Measurements from ENCODE around the gene HTR1D.

Gene HTR1D

DNA sequence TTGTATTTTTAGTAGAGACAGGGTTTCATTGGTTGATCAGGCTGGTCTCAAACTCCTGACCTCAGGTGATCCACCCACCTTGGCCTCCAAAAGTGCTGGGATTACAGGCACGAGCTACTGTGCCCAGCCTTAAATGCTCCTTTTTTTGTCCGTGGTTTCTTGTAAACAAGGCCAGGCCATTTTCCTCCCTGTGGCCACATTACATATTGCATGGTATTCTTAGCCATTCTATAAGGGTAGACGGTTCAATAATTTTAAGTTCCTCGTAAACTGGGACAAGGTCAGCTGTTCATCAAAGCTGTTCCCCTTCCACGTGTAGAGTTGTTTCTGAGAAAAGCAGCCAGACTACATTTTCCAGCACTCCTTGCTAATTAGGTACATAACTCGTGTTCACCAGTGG, 38.4 kb downstream of the HTR1D start:
- no peak for FAIRE-seq

DNA sequence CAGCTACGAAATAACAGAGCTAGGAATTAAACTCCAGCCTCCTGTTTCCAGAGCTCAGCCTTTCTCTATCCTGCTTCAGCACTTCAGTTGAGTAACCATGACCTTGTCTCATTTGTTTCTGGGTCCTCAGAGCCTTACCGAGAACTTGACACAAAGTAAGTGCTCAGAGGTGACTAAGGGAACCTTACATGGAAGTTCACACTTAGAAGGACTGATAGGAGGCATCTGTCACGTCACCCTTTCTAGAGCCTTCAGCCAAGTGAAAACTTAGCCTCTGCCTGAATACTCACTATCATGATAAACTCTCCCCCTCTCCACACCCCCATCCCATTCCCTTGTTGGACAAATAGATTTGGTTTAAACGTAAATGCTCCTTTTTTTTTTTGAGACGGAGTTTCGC, 38.9 kb downstream of the HTR1D start:
- no peak for FAIRE-seq

DNA sequence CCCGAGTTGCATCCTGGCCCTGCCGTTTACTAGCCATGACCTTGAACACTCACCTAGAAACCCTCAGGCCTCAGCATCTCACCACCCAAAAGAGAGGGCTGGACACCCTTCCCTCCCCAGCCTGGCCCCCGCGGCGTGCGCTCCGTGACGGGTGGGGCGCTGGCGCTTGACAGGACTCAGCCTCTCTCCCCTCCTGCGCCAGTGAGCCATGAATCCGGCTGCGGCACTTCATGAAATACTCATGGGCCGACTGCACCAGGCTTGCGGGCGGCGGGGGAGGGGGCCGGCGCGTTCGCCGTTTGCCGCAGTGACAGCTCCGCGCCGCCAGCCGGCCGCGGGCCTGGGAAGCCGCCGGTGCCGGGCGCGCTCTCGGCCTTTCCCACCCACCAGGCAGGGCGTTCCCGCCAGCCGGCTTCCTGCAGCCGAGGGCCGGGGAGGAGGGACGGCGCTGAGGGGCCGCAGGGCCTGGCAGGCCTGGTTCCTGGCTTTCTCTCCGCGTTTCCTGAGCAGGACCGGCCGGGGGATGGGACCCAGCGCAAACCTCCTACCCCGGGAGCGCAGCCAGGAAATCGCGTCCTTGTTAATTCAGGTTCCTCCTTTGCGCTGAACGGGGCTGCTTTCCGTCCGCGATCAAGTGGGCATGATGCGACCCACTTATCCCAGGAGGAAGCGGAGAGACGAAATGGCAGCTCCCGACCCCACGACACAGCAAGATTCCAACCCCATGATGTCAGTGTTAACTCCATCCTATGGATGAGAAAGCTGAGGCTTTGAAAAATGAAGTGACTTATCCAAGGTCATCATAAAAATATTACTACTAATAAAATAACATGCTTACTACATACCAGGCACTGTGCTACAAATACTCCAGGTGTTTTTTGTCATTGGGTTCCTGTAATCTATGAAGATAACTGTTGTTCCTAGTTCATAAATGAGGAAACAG, 39.6 kb downstream of the HTR1D start:
- no peak for FAIRE-seq

DNA sequence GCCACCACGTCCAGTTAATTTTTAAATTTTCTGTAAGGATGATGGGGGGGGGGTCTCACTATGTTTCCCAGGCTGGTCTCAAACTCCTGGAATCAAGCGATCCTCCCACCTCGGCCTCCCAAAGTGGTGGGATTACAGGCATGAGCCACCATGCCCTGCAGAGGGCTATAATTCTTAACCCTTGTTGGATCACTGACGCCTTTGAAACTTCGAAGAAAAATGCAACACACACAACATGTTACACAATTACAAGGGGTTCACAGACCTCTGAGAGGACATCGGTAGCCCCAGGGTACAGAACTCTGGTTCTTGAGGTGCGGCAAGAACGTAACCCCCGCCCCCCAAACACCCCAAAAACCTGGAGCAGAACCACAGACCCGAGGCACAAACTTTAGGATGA, 40.3 kb downstream of the HTR1D start:
- no peak for FAIRE-seq

DNA sequence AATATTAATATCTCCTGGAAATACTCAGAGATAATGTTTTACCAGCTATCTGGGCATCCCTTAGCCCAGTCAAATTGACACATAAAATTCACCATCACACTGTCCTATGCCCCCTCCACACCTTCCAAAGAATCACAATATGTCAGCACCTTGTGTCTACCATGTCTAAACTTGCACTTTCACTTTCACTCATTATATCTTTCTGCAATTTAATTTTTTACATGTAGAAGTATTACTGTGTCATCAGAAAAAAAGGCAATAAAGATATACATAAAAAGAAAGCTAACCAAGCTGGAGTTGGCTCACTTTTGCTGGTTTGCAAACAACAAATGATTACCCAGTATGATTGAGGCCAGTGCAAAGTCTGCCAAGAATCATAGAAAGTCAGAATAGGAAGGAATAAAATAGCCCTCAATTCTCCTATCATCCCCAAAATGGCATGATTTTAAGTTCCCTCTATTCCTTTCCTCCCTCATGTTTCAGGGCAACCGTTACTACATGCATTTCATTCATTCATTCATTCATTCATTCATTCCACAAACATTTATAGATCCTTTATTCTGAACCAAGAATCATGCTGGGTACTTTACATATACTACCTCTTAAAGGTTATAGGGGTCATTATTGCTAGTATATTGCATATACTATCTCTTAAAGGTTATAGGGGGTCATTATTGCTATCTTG, 42.7 kb downstream of the HTR1D start:
- no peak for FAIRE-seq

DNA sequence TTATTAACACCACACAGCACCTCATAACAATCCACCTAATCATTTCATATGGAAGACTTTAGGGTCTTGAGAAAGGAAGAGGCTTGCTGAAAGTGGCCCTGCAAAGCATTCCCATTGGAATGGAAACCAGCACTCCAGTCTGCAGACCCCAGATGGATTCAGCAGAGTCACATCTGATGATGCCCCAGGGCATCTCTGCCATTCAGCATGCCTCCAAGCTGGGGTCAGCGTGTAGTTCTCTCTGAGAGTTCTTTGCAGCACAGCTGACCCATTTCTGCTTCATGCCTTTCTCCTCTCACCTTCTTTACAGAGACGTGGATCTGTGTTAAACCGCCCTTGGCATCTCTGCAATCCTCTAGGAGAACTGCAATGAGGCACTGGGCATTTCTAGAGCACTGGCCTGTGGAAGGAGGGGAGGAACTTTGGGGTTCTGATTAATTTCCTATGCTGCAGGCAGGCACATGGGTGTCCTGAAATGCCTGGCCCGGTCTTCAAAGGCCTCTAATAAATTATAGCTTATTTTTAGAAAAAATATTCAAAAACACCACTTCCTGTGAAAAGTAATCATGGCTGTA, 46.0 kb downstream of the HTR1D start:
- FAIRE-seq: no peak

DNA sequence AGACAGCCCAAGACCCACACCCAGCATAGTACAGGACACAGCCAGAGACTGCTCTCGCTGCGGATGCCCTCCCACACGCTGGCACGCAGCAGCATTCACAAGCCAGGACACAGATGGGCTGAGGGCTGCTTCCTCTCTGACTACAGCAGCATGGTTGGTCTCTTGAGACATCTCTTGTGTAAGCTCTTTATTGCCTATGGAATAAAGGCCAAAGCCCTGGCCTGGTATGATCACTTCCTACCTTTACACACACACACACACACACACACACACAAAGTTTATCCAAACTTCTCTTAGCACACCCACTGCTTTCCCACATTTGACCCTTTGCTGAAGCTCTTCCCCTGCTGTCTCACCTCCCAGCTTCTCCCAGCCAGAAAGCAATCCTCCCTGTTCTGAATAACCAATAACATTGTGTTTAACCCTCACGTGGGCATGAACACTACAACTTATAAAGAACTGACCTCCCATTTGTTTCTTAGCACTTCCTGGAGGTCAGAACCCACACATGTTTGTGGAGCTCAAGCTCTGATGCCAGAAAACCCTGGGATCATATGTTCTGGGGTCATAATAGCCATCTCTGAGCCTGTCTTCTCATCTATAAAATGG, 47.5 kb downstream of the HTR1D start:
- FAIRE-seq: no peak

DNA sequence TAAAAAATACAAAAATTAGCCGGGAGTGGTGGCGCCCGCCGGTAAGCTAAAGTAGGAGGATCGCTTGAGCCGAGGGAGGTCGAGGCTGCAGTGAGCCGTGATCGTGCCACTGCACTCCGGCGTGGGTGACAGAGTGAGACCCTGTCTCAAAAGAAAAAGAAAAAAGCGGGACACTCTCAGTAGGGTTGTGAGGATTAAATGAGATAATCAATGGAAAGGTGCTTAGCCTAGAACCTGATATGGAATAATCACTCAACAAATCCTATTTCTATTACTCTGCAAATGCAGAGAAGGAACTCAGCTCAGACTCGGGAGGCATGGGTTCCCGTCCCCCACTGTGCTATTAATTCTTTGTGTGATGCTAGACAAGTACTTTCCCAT, 48.1 kb downstream of the HTR1D start:
- no peak for FAIRE-seq

DNA sequence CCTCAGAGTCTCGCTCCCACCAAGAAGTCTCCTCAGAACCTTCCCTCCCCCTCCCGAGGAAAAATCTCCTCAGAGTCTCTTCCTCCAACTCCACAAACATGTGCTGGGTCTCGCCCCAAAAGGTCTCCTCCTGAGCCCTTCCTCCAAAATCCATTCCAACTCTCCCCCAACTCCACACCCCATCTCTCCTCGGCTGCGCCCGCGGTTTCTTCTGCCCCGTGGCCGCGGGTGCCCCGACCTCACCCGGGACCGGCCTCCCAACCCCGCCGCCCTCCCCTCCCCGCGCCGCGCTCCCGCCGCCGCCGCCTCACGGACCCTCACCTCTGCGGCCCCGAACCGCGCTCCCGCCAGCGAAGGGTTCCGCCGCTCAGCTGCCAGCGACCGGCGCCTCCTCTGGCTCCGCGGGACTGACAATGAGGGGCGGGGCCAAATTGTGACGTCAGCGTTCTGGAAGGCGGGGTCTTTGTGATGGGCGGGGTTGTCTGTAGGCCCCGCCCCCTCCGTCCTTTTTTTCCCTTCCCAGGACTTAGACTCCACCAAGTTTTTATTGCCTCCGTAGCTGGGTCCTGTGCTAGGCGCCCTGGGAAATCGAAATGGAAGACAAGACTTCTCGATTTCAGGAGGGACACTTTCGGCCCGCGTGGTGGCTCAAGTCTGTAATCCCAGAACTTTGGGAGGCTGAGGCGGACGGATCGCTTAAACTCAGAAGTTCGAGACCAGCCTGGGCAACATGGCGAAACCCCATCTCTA, 48.7 kb downstream of the HTR1D start, which contains the start of gene LUZP1:
Gene LUZP1 (minus strand): TSS at position 412 of the 750 bp plus-strand sequence.
- no peak for FAIRE-seq

DNA sequence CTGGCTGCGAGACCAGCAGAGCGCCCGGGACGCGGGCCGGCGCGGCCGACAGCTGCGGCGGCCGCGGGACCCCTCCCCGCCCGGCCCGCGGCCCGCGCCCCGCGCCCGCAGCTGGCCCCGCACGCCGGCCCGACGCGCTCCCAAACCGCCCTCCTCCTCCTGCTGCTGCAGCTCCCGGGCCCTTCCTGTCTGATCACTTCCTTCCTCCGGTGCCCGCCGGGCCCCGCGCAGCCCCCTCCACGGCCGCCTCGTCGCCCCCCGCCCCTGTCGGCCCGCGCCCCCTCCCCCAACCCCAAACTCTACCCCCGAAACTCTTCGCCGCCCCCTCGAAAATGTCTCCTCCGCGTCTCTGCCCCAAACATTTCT, 49.2 kb downstream of the HTR1D start:
- FAIRE-seq: no peak

DNA sequence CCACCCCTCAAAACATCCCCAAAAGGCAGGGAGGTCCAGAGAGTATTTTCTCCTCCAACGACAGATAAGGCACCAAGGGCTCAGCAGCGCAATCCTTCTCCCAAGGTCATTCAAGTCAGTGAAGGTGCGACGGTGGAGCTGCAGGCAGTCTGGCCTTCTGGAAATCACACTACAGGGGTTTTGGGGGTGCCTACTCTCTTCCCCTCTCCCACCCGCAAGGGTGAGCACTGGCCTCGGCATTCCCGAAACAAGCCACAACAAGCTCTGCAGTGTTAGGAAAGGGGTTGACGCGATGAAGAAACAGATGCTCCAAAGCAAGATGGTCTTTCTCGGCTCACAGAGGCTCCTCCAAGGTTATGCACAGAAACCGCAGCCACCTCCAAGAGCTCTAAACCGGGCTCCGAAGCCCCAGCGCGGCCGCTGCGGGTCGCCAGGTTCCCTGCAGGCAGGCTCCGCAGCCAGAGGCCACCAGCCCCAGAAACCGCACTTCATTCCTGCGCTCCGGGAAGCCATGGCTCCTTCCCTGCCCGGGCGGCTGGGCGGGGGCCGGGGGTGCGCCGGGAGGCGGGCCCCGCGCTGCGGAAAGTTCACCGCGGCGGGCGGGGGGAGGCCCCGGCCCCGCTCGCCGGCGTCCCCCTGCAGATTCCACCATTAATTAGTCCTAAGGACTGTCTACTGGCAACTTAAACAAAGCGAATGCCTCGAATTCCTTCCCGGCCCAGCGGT, 49.8 kb downstream of the HTR1D start:
- FAIRE-seq: no peak

DNA sequence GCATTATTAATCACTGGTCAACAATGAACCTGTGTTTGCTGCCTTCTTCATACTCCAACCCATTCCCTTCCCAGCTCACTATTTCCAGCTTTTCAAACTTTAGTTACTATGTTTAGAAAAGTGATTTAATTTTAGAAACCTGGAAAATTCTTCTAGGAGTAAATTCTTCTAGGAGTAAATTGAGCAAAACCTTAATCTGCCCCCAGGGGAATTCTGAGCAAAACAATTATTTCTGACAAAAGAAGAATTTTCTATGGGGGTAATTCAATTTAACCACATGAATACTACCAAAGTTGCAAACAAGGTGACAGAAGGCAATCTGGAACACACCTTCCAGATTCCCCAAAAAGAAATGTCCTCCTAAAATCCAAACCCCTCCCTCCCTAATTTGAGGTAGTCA, 50.4 kb downstream of the HTR1D start:
- no peak for FAIRE-seq

DNA sequence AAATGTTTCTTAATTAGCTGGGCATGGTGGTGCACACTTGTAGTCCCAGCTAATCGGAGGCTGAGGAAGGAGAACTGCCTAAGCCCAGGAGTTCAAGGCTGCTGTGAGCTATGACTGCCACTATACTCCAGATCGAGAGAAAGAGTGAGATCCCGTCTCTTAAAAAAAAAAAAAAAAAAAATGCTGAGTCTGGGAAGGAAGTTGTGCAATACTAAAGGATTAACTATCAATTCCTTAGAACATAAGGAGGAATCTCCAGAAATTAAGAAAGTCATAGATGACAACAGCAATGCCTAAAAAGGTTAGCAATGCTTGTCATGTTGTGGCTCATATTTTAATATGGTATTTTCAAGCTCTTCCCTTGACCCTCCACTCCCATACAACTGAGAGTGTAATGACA, 53.9 kb downstream of the HTR1D start:
- no peak for FAIRE-seq

DNA sequence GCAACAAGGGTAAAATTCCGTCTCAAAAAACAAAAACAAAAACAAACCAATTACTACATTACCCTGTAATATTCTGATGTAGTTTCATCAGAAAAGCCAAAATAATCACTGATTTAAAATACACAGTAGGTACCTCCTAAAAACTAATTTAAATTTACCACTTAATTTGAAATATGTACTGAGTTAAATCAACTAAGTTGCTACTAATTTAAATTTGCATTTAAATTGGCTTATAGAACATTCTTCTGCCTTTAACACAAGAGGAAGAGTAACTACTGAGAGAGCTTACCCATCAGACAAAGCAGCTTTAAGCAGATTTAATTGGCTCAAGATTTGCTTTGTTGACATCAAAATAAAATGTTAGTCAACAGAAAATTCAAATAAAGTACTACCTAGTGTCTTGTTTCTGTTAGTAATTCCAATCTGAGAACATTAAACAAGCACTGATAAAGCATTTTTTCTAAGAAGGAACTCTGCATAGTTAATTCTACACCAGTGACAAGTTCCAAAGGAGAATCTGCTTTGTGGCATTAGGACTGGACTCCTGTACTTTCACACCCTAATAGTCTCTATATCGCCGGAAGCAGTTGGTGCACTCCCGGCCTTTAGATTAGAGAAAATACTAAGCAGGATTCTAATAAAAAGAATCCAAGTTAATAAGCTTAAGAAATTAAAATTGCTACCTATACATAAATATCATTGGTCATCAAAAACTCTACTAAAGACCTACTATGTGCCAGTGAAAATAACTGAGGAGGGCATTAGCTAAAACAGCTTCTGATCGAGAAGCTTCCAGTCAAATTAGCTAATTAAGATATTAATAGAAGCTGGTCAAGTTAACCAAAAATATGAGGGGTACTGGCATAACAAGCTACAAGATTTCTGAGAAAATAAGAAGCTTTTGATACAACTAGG, 57.1 kb downstream of the HTR1D start:
- no peak for FAIRE-seq

DNA sequence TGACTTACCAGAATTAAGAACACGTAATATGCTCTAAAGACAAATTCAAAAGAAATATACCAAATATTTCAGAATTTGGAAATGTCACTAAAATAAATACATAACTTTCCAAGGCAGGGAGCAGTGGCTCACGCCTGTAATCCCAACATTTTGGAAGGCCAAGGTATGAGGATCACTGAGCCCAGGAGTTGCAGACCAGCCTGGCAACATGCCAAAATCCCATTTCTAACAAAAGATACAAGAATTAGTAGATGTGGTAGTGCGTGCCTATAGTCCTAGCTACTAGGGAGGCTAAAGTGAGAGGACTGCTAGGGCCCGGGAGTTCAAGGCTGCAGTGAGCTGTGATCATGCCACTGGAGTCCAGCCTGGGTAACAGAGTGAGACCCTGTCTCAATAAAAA, 60.4 kb downstream of the HTR1D start:
- no peak for FAIRE-seq

DNA sequence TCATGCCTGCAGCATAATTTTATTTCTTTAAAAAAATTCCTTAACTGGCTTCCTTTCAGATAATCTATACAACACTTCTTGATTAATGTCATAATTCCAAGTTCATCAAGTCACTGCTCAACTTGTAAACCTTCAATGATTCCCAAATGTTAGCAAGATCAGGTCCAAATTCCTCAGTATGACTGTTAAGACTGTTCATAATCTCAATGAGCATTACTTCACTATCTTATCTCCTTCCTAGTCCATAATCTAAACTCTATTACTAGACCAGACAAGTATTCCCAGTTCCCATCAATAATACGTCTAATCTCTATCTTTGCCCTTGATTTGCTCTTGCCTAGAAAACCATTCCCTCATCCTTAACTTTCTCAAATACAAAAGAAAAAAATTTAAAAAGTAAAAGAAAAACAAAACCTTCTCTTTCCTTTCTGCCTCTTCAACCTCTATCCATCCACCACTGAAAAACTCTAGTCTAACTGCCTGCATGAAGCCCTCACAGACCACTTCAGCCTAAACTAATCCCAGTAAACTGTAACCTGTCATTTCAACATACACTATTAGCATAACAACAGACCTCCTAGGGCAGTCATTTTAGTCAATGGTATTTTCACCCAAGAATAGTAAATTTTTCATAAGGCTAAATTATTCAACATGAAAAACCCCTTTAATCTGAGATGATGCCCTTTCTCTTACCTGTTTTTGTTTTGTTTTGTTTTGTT, 64.2 kb downstream of the HTR1D start:
- FAIRE-seq: no peak

DNA sequence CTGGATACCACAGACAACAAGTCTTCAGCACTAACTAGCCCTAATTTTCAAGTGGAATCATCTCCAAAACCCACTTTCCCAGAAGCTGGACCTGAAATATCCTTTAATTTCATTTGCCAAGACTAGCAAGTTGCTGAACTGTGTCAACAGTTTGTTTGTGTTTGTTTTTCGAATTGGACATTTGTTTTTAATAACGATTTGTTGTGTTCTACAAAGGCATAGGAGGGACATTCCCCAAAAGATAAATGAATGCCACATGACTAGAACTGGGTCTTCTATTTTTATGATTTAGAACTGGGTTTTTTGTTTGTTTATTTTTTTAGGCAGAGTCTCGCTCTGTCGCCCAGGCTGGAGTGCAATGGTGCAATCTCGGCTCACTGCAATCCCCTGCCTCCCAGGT, 66.6 kb downstream of the HTR1D start:
- FAIRE-seq: no peak

DNA sequence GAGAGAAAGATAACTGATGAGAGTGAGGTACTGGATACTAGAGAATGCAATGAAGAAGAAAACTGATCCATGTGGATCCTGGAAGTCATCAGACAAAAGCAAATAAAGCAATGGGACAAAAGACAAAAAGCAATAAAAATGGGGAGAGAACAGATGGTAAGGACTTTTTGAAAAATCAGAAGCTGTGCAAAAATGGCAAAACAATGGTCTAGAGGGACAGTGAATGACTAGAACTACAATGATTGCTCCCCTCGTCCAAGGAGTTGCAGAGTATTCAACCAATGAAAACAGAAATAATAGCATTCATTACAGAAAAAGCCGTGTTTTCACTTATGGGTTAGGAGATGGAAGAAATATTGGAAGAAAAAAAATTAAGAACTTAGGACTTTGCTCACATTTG, 67.2 kb downstream of the HTR1D start:
- no peak for FAIRE-seq

DNA sequence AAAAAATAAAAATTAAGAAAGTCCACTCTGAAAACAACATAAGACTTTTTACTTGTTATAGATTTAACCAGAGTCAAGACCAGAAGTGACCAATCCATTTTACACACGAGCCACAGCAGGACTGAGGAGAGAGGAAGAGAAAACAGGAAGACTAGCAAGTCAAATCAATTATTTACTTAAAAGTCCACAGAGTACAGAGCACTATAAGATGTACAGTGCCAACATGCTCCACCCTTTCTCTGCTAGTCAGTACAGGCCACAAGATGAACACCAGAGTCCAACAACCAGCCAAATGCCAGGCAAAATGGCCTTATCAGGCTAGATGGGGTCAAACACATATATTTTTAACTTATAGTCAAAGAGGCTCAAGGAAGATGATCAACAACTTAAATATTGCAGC, 68.2 kb downstream of the HTR1D start:
- FAIRE-seq: no peak

DNA sequence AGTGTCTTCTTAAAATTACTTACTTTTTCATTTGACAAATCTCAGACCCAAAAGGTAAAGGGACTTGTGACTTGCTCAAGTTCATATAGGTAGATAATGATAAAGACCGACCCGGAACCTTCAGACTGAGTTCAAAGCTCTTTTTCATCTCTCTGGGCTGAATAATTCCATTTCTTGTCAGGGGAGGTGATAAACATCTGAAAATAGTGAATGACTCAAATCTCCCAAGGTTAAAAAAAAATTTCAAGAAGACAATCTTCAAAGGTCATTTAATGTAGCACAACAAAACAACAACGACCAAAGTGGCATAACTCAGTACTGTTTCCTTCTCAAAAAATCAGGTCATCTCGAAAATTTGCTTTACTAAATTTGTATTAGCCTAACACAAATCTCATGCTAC, 69.2 kb downstream of the HTR1D start:
- no peak for FAIRE-seq
